Left lung (tissue), 10 donors: ENCODE results near the gene TGM2. TPM values are rescaled to one million over a fixed set of nuclear protein-coding genes. Genes with fewer than 3 reads are reported as not detected.
A peak's percentile ranks its signal among the peaks of the same experiment; 100 is the strongest.

Source experiments
- ATAC-seq: fragments of 200-7000 bp; cut with Tn5 transposase; one replicate; pipeline ENCODE4 v1.9.1; 2020; ENCODE audit warnings: moderate library complexity
- DNase-seq, 4 donors: peaks; one replicate each; pipeline ENCODE4 v3.0.0-alpha.2; 2013 to 2020
- H3K27ac ChIP-seq, 2 donors: fragments of 200-600 bp; sonication (generic) in 1 of 2; one replicate each; pipeline versions ENCODE4 v1.5.0 to v1.8.0; 2020 to 2021
- H3K27me3 ChIP-seq, 2 donors: fragments of 200-600 bp; sonication (generic) in 1 of 2; one replicate each; pipeline versions ENCODE4 v1.5.0 to v1.8.0; 2020 to 2021
- H3K36me3 ChIP-seq, 2 donors: fragments of 200-600 bp; sonication (generic) in 1 of 2; one replicate each; pipeline versions ENCODE4 v1.5.0 to v1.8.0; 2020 to 2021
- H3K4me1 ChIP-seq, 2 donors: fragments of 200-600 bp; one replicate each; pipeline ENCODE4 v1.8.0; 2021
- H3K4me3 ChIP-seq, 2 donors: fragments of 200-600 bp; sonication (generic) in 1 of 2; one replicate each; pipeline versions ENCODE4 v1.5.0 to v1.8.0; 2020 to 2021; ENCODE audit warnings: mild to moderate bottlenecking in 1 of 2
- H3K9me3 ChIP-seq, 2 donors: fragments of 200-600 bp; sonication (generic) in 1 of 2; one replicate each; pipeline versions ENCODE4 v1.5.0 to v1.8.0; 2020 to 2021
- CTCF ChIP-seq, 2 donors: fragments of 200-600 bp; sonication (generic) in 1 of 2; IDR thresholded peaks; one replicate each; pipeline versions ENCODE4 v1.5.0 to v1.8.0; 2021; ENCODE audit warnings: antibody characterized with exemption in 2 of 2
- intact Hi-C, 2 donors: fragments of 100-400 bp; cut with DNase I; formaldehyde crosslinking; loops; one replicate each; pipeline versions ENCODE4 v1.11.2 to v1.14.2; 2022
- polyA plus RNA-seq, 6 donors: library from polyadenylated mRNA; unstranded; fragments of 120-200 nt; gene quantifications; one replicate each; pipeline ENCODE4 v1.2.1, GENCODE V29; 2013; ENCODE audit not compliant: insufficient read length in 6 of 6
- total RNA-seq, 2 donors: library from RNA; stranded (reverse); fragmentation: NEBNext Ultra II Directional; extraction: Animal tissue kit (Norgen Biotek cat#: 25700); gene quantifications; one replicate each; pipeline ENCODE4 v1.2.1, GENCODE V29; 2021
- donor health status: DM: no; HTN: yes; CAD: no.
- donor health status: DM: no; HTN: no; CAD: no.

Gene TGM2
- total and polyA plus RNA-seq, 8 donors, result 89.0 to 391 (median 109) TPM

GRCh38 chr20:38192323-38192885, 27.3 kb upstream of the TGM2 start:
- Histone ChIP-seq H3K27me3 (no peaks in the 10 kb centered on the region), H3K4me3 (no peak overlapping the region), H3K36me3 (no peaks in the 10 kb centered on the region), H3K27ac (no peak overlapping the region), H3K9me3 (no peaks in the 10 kb centered on the region), H3K4me1 (peaks cover 0 to 37% of the 10 kb centered on the region in 2 donors)
- TF ChIP-seq CTCF (IDR thresholded peaks at IDR 0.05), result no peak
- intact Hi-C loops, result no loop called here
- DNase-seq (no peak), ATAC-seq (no peak)

DNA sequence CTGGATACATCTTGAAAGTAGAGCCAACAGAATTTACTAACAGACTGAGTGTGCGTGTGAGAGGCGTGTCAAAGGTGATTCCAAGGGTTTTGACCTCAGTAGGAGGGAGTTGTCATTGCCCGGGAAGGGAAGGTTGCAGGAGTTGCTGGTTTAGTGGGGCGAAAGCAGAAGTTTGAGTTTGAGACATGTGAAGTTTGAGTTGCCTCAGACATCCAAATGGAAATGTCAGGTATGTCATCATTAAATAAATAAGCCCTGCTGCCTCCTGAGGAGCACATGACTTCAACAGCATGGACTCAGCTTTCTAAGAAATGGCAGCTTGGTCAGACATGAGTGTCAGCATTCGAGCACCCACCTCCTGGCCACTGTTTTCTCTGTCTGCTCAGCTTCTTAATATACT, 26.6 kb upstream of the TGM2 start:
- Histone ChIP-seq H3K4me1 (peaks cover 0 to 35% of the 10 kb centered on the region in 2 donors), H3K27me3 (no peaks in the 10 kb centered on the region), H3K27ac (no peak overlapping the region), H3K36me3 (no peaks in the 10 kb centered on the region), H3K4me3 (no peak overlapping the region), H3K9me3 (no peaks in the 10 kb centered on the region)
- TF ChIP-seq CTCF (IDR thresholded peaks at IDR 0.05), result no peak
- ATAC-seq (no peak), DNase-seq (no peak)
- intact Hi-C loops, result no loop called here

DNA sequence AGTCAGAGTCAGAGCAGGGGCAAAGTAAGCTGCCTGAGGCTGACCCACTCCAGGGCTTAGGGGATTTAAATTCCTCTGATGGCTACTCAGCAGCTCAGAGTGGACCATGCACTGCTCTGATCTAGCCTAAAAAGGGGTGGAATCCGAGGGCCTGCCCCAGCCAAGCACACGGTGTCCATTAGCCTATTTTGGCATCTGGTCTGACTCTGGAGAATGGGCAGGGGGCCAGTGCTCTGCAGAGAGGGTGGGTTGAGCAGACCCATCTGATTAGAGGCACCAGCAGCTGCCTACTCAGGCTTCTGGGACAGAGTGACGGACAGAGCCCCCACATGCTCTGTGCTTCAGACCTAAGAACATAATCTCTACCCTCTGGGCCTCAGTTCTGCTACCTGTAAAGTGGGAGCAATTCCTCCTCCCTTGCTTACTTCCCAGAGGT, 25.9 kb upstream of the TGM2 start:
- Histone ChIP-seq H3K36me3 (no peaks in the 10 kb centered on the region), H3K9me3 (no peaks in the 10 kb centered on the region), H3K4me1 (peaks cover 0 to 28% of the 10 kb centered on the region in 2 donors), H3K27ac (no peak overlapping the region), H3K4me3 (no peak overlapping the region), H3K27me3 (no peaks in the 10 kb centered on the region)
- no peak for ATAC-seq
- intact Hi-C loops, result no loop called here
- no peak for TF ChIP-seq CTCF (IDR thresholded peaks at IDR 0.05)
- no peak for DNase-seq

- TF ChIP-seq CTCF (IDR thresholded peaks at IDR 0.05), result no peak
- Histone ChIP-seq H3K4me1 (peaks cover 0 to 20% of the 10 kb centered on the region in 2 donors), H3K4me3 (no peak overlapping the region), H3K36me3 (no peaks in the 10 kb centered on the region), H3K9me3 (no peaks in the 10 kb centered on the region), H3K27me3 (no peaks in the 10 kb centered on the region), H3K27ac (no peak overlapping the region)
- ATAC-seq (no peak), DNase-seq (no peak)
- intact Hi-C loops, result no loop called here
Observed at GRCh38 chr20:38190166-38190565, 25.1 kb upstream of the TGM2 start.

- Histone ChIP-seq H3K27me3 (no peaks in the 10 kb centered on the region), H3K9me3 (no peaks in the 10 kb centered on the region), H3K36me3 (no peaks in the 10 kb centered on the region), H3K4me3 (no peak overlapping the region), H3K27ac (no peak overlapping the region), H3K4me1 (peaks cover 0 to 17% of the 10 kb centered on the region in 2 donors)
- peak in 1 of 4 donors; percentile 52 for DNase-seq
- TF ChIP-seq CTCF (IDR thresholded peaks at IDR 0.05), result peak in 1 of 2 donors; percentile 18
- intact Hi-C loops, result no loop called here
- peak; percentile 65 for ATAC-seq
Observed at GRCh38 chr20:38187517-38187916, 22.4 kb upstream of the TGM2 start.
